ENCODE data around the gene NEU2. TPM values are rescaled to one million over a fixed set of nuclear protein-coding genes. Genes with fewer than 3 reads are reported as not detected.

The NEU2 gene
- total and polyA plus RNA-seq, 10 of the 15 experiments (the other 5 are each of a cell fraction or from before 2014, with no cell fraction given), result not detected

- TF ChIP-seq TARDBP (IDR thresholded peaks at IDR 0.05; ENCODE audit: borderline replicate concordance), result no peak
- no peak for TF ChIP-seq REST (IDR thresholded peaks at IDR 0.05; ENCODE audit: low read depth, low read length)
- no peak for TF ChIP-seq POLR2A (IDR thresholded peaks at IDR 0.05; ENCODE audit: low read depth, low read length)
- no peak for TF ChIP-seq EGR1 (IDR thresholded peaks at IDR 0.05; ENCODE audit: borderline replicate concordance in 1 of 2, low read depth in 2 of 2, low read length in 2 of 2)
- no peak for TF ChIP-seq ELK1 (IDR thresholded peaks at IDR 0.05; ENCODE audit: low read depth, low read length)
- no peak for TF ChIP-seq USF2 (IDR thresholded peaks at IDR 0.05; ENCODE audit: borderline replicate concordance, low read depth, low read length)
Observed at GRCh38 chr2:233040571-233040970, 8.1 kb downstream of the NEU2 start (continued).
